ENCODE data around the gene INPP4A.
A peak's percentile ranks its signal among the peaks of the same experiment; 100 is the strongest.

The INPP4A gene

DNA sequence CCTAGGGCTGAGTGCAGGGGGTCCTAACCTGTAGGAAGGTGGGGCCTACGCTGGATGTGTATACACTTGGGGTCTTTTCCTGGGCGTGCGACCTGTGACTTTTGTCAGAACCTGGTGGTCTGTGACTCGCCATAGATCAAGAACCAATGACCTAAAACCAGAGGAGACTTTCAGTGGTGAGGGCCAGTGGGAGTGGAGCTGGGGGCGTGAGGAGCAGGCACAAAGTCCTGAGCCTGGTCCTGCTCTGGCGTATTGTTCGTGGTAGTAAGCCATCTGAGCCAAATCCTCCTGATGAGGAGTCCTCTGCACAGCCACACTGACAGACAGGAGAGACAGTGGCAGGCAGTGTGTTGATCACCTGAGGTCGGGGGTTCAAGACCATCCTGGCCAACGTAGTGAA lies 8.9 kb downstream of the INPP4A start:
- no peak for DNase-seq (ENCODE audit: low read depth, low spot score)
- ChIA-PET POLR2A (no interaction called here), CTCF (interaction anchor here (1.8 kb wide), 1 partner anchor 40 kb away, joined by 6 read pairs; no protein-coding TSS in a partner anchor)
- TF ChIP-seq CTCF (IDR thresholded peaks at IDR 0.05; ENCODE audit: insufficient read depth, low read length, missing control alignments): no peak
- H3K4me3 ChIP-seq (ENCODE audit: low read depth, low read length): no peak overlapping the region

- H3K4me3 ChIP-seq (ENCODE audit: low read depth, low read length): no peak overlapping the region
- no peak for TF ChIP-seq CTCF (IDR thresholded peaks at IDR 0.05; ENCODE audit: insufficient read depth, low read length, missing control alignments)
- ChIA-PET POLR2A (no interaction called here), CTCF (interaction anchor here (1.8 kb wide), 1 partner anchor 41 kb away, joined by 6 read pairs; no protein-coding TSS in a partner anchor)
- no peak for DNase-seq (ENCODE audit: low read depth, low spot score)
These were observed 9.4 kb downstream of the INPP4A start for GRCh38 chr2:98454073-98454472.

GRCh38 chr2:98454500-98455235 lies 10.0 kb downstream of the INPP4A start:
- no peak overlapping the region for H3K4me3 ChIP-seq (ENCODE audit: low read depth, low read length)
- ChIA-PET POLR2A (no interaction called here), CTCF (no interaction called here)
- no peak for TF ChIP-seq CTCF (IDR thresholded peaks at IDR 0.05; ENCODE audit: insufficient read depth, low read length, missing control alignments)
- DNase-seq (ENCODE audit: low read depth, low spot score): no peak

- CTCF ChIA-PET: no interaction called here
- no peak for DNase-seq (ENCODE audit: low read depth, low spot score)
- POLR2A ChIA-PET: no interaction called here
- no peak for TF ChIP-seq CTCF (IDR thresholded peaks at IDR 0.05; ENCODE audit: insufficient read depth, low read length, missing control alignments)
- H3K4me3 ChIP-seq (ENCODE audit: low read depth, low read length): no peak overlapping the region
These were observed 10.9 kb downstream of the INPP4A start for GRCh38 chr2:98455494-98455976.

- CTCF ChIA-PET: interaction anchor here (1.4 to 1.7 kb wide), 2 partner anchors 10 to 45 kb away, joined by 4 to 5 read pairs; no protein-coding TSS in a partner anchor
- no peak for TF ChIP-seq CTCF (IDR thresholded peaks at IDR 0.05; ENCODE audit: insufficient read depth, low read length, missing control alignments)
- no peak overlapping the region for H3K4me3 ChIP-seq (ENCODE audit: low read depth, low read length)
- POLR2A ChIA-PET: no interaction called here
- DNase-seq (ENCODE audit: low read depth, low spot score): peak; percentile 73
These were observed 12.5 kb downstream of the INPP4A start for GRCh38 chr2:98457045-98457696.

- ChIA-PET POLR2A (no interaction called here), CTCF (no interaction called here)
- DNase-seq (ENCODE audit: low read depth, low spot score): no peak
These were observed 13.5 kb downstream of the INPP4A start for GRCh38 chr2:98458207-98458606.

More at GRCh38 chr2:98458207-98458606, 13.5 kb downstream of the INPP4A start:
- TF ChIP-seq CTCF (IDR thresholded peaks at IDR 0.05; ENCODE audit: insufficient read depth, low read length, missing control alignments): no peak
- no peak overlapping the region for H3K4me3 ChIP-seq (ENCODE audit: low read depth, low read length)
